HepG2 (cell line): ENCODE measurements around the gene MAML1. TPM values are rescaled to one million over a fixed set of nuclear protein-coding genes. Genes with fewer than 3 reads are reported as not detected.
A peak's percentile ranks its signal among the peaks of the same experiment; 100 is the strongest.

Source experiments
- ATAC-seq: fragments of 200-7000 bp; cut with Tn5 transposase; 3 replicates; pipeline ENCODE4 v1.9.1; 2020; ENCODE audit warnings: mild to moderate bottlenecking, moderate library complexity
- BruUV-seq: library from RNA; stranded (reverse); fragments of 400-500 nt; replicated peaks from 2 replicates; lab custom pipeline; 2021; lab: Mats Ljungman, UMichigan
- CTCF ChIA-PET: fragments of 300-600 bp; formaldehyde crosslinking; extraction: SDS; loops from one replicate; lab custom pipeline; 2021; ENCODE audit warnings: low total read pairs, inconsistent platforms, low intra/inter-chr PET ratio; lab: Yijun Ruan, JAX
- POLR2A ChIA-PET: fragments of 350-600 bp; sonication (Branson Sonifier 250); formaldehyde crosslinking; loops from one replicate; lab custom pipeline; 2020; ENCODE audit warnings: antibody characterized with exemption, inconsistent platforms; lab: Yijun Ruan, JAX
- DNase-seq: peaks from one replicate; pipeline ENCODE4 v3.0.0-alpha.2; 2015; ENCODE audit warnings: low spot score
- FAIRE-seq: peaks from 3 replicates; lab custom pipeline; 2011; peaks lifted over from hg19 to GRCh38; lab: Jason Lieb, UNC
- H2AFZ ChIP-seq: one replicate; pipeline ENCODE4 v1.6.1; 2011; ENCODE audit warnings: low read length, inconsistent platforms
- H3K27ac ChIP-seq: fragments of 300-600 bp; 3 replicates; pipeline ENCODE4 v1.8.0; 2011; ENCODE audit warnings: mixed run types, mild to moderate bottlenecking, mixed read lengths, low read length, inconsistent platforms; ENCODE audit not compliant: insufficient read depth; ENCODE audit errors: extremely low read length
- H3K27me3 ChIP-seq, 2 experiments: fragments of 200-600 bp in 1 of 2; 2 replicates in 1 of 2; 3 replicates in 1 of 2; pipeline versions ENCODE4 v1.6.0 to v1.8.0; 2011; ENCODE audit warnings: low read length in 2 of 2, mild to moderate bottlenecking in 2 of 2, moderate library complexity in 2 of 2, inconsistent platforms in 1 of 2; ENCODE audit not compliant: insufficient read depth in 2 of 2, control insufficient read depth in 1 of 2
- H3K36me3 ChIP-seq, 2 experiments: fragments of 200-600 bp in 1 of 2; replicated peaks in 1 of 2; 2 replicates in 1 of 2; 3 replicates in 1 of 2; pipeline versions ENCODE4 v1.5.1 to v1.8.0; 2011; ENCODE audit warnings: low read length in 2 of 2, inconsistent platforms in 1 of 2; ENCODE audit not compliant: insufficient read depth in 2 of 2, control insufficient read depth in 1 of 2
- H3K4me1 ChIP-seq: 2 replicates; pipeline ENCODE4 v1.5.1; 2012; ENCODE audit warnings: low read length, inconsistent platforms; ENCODE audit not compliant: insufficient read depth
- H3K4me2 ChIP-seq: 2 replicates; pipeline ENCODE4 v1.6.0; 2011; ENCODE audit warnings: low read depth, low read length, inconsistent platforms
- H3K4me3 ChIP-seq, 3 experiments: fragments of 200-600 bp in 1 of 3; sonication (generic), shearing (Covaris generic) in 1 of 3; replicated peaks in 1 of 3; 2 replicates each; pipeline ENCODE4 v1.5.1; 2011 to 2016; ENCODE audit warnings: low read length in 3 of 3, inconsistent platforms in 2 of 3, low read depth in 2 of 3, mild to moderate bottlenecking in 2 of 3, control low read depth in 1 of 3, mixed read lengths in 1 of 3; ENCODE audit not compliant: insufficient read depth in 1 of 3
- H3K79me2 ChIP-seq: one replicate; pipeline ENCODE4 v1.6.1; 2011; ENCODE audit warnings: low read length, inconsistent platforms; ENCODE audit not compliant: insufficient read depth
- H3K9ac ChIP-seq: 2 replicates; pipeline ENCODE4 v1.6.0; 2011; ENCODE audit warnings: mild to moderate bottlenecking, low read depth, low read length, inconsistent platforms; ENCODE audit not compliant: insufficient read depth
- H3K9me3 ChIP-seq: 2 replicates; pipeline ENCODE4 v1.5.1; 2012; ENCODE audit warnings: mild to moderate bottlenecking, low read length
- H4K20me1 ChIP-seq: 2 replicates; pipeline ENCODE4 v1.6.0; 2011; ENCODE audit warnings: inconsistent platforms, mild to moderate bottlenecking, low read length, moderate library complexity; ENCODE audit not compliant: insufficient read depth
- ATRX ChIP-seq: sonication (generic); formaldehyde crosslinking; IDR thresholded peaks from 2 replicates; pipeline ENCODE4 v1.4.0; 2020; ENCODE audit warnings: missing genetic modification reagents, borderline replicate concordance
- RERE ChIP-seq: IDR thresholded peaks from 2 replicates; pipeline ENCODE4 v1.6.1; 2016; ENCODE audit warnings: low read depth, missing genetic modification reagents, missing compliant biosample characterization
- ZNF12 ChIP-seq: sonication (generic); formaldehyde crosslinking; IDR thresholded peaks from 2 replicates; pipeline ENCODE4 v1.5.0; 2020; ENCODE audit warnings: missing genetic modification reagents
- ZNF432 ChIP-seq: sonication (generic); formaldehyde crosslinking; IDR thresholded peaks from 2 replicates; pipeline ENCODE4 v1.5.0; 2020; ENCODE audit warnings: missing genetic modification reagents, mild to moderate bottlenecking, borderline replicate concordance
- WGBS: methylation state at CpG from one replicate; pipeline ENCODE4 v1.1.6; 2017; ENCODE audit warnings: low lambda C conversion rate; 5-methylcytosine and 5-hydroxymethylcytosine counted together
- in situ Hi-C: cut with HindIII; loops from 2 replicates; pipeline ENCODE4 v1.10.0; 2017; ENCODE audit warnings: low pct_unique_long_range_greater_than_20kb; ENCODE audit not compliant: extremely low pct_ligation_motif_present
- intact Hi-C: fragments of 100-400 bp; cut with micrococcal nuclease; formaldehyde crosslinking; loops from one replicate; pipeline ENCODE4 v1.10.0; 2022; ENCODE audit not compliant: unreplicated experiment
- polyA plus RNA-seq, 8 experiments: library from polyadenylated mRNA; depleted of rRNA in 3 of 8; stranded (reverse) in 7 of 8; unstranded in 1 of 8; fragments of >200 nt; fragmentation: Illumina TruSeq in 4 of 8; extraction: Trizol in 4 of 8; gene quantifications; 2 replicates each; pipeline versions ENCODE4 v1.2.1 to v1.2.3, GENCODE V29; 2011 to 2016; ENCODE audit warnings: low read depth in 4 of 8, missing spikeins in 1 of 8, mixed read lengths in 1 of 8; ENCODE audit not compliant: insufficient read depth in 1 of 8
- total RNA-seq, 5 experiments: library from RNA; depleted of rRNA; stranded (reverse); fragments of >200 nt; fragmentation: Illumina TruSeq; extraction: Trizol; gene quantifications; 2 replicates each; pipeline ENCODE4 v1.2.3, GENCODE V29; 2016; ENCODE audit warnings: low read depth in 1 of 5

The MAML1 gene
- total and polyA plus RNA-seq, 2 of the 13 experiments (the other 11 are each of a cell fraction or from before 2014, with no cell fraction given): 10.0 to 10.8 TPM

- no peak for TF ChIP-seq ATRX
- TF ChIP-seq ZNF432: no peak
These were observed 47.2 kb downstream of the MAML1 start (continued) for GRCh38 chr5:179779826-179780225.

GRCh38 chr5:179780362-179780761, 47.7 kb downstream of the MAML1 start:
- H3K4me3 ChIP-seq: no peak overlapping the region
- no TSS peak for BruUV-seq
- no peaks in the 10 kb centered on the region for H3K4me1 ChIP-seq
- no peak for ATAC-seq
- H3K9ac ChIP-seq: no peak overlapping the region
- FAIRE-seq: no peak
- TF ChIP-seq RERE (CRISPR knock-in tag) (no peak), ZNF12 (CRISPR knock-in tag) (peak; percentile 89)
- intact Hi-C loops: no loop called here
- H3K27me3 ChIP-seq: no peaks in the 10 kb centered on the region
- H3K4me2 ChIP-seq: no peak overlapping the region
- peaks cover 8 to 35% of the 10 kb centered on the region in 2 experiments; a peak in 4 of 5 replicates for H3K36me3 ChIP-seq
- no peaks in the 10 kb centered on the region for H4K20me1 ChIP-seq
- no peak overlapping the region for H3K27ac ChIP-seq
- in situ Hi-C loops: no loop called here
- H3K9me3 ChIP-seq: no peaks in the 10 kb centered on the region
- ChIA-PET CTCF (no interaction called here), POLR2A (interaction anchor here (1.3 kb wide), 1 partner anchor 47 kb away, joined by 3 read pairs; no protein-coding TSS in a partner anchor)
- no peak for DNase-seq
- H2AFZ ChIP-seq: no peak overlapping the region
- H3K79me2 ChIP-seq: no peaks in the 10 kb centered on the region
- 93% methylated on average over 7 of the region's 7 CpGs for WGBS
